A673 (cell line): ENCODE results near the gene PHACTR3. TPM values are rescaled to one million over a fixed set of nuclear protein-coding genes. Genes with fewer than 3 reads are reported as not detected.

Source experiments
- BruUV-seq: library from RNA; stranded (reverse); fragments of 400-500 nt; replicated peaks from 2 replicates; lab custom pipeline; 2021; lab: Mats Ljungman, UMichigan
- CTCF ChIA-PET: fragments of 300-600 bp; sonication (Branson Sonifier 250); formaldehyde crosslinking; loops from one replicate; lab custom pipeline; 2022; ENCODE audit warnings: antibody characterized with exemption; lab: Charles Lee
- POLR2A ChIA-PET: fragments of 300-600 bp; sonication (Branson Sonifier 250); formaldehyde crosslinking; loops from one replicate; lab custom pipeline; 2022; ENCODE audit warnings: antibody characterized with exemption; ENCODE audit not compliant: low non-redundant PET; lab: Charles Lee
- DNase-seq: peaks from one replicate; pipeline ENCODE4 v3.0.0-alpha.2; 2015; ENCODE audit warnings: low spot score
- H3K27ac ChIP-seq: fragments of 200-600 bp; sonication (generic); 2 replicates; pipeline ENCODE4 v1.5.1; 2016; ENCODE audit warnings: mixed run types, low read depth, mild to moderate bottlenecking, mixed read lengths, antibody characterized with exemption, low read length; ENCODE audit not compliant: poor library complexity, severe bottlenecking
- H3K27me3 ChIP-seq: fragments of 200-600 bp; sonication (generic); replicated peaks from 2 replicates; pipeline ENCODE4 v1.6.1; 2017; ENCODE audit warnings: mixed run types, low read depth, mild to moderate bottlenecking, mixed read lengths, antibody characterized with exemption, low read length; ENCODE audit not compliant: insufficient read depth, poor library complexity
- H3K36me3 ChIP-seq: fragments of 200-600 bp; sonication (generic); 2 replicates; pipeline ENCODE4 v1.6.1; 2016; ENCODE audit warnings: mixed run types, mild to moderate bottlenecking, mixed read lengths, antibody characterized with exemption, low read length; ENCODE audit not compliant: insufficient read depth, poor library complexity, severe bottlenecking
- H3K4me1 ChIP-seq: fragments of 200-600 bp; sonication (generic); 2 replicates; pipeline ENCODE4 v1.6.1; 2017; ENCODE audit warnings: mixed run types, mild to moderate bottlenecking, mixed read lengths, antibody characterized with exemption, low read length; ENCODE audit not compliant: insufficient read depth, poor library complexity, severe bottlenecking
- H3K4me3 ChIP-seq: fragments of 200-600 bp; sonication (generic); 2 replicates; pipeline ENCODE4 v1.5.1; 2016; ENCODE audit warnings: low read depth, mixed run types, mild to moderate bottlenecking, mixed read lengths, low read length; ENCODE audit not compliant: poor library complexity, severe bottlenecking
- H3K9me3 ChIP-seq: fragments of 200-600 bp; sonication (generic); 2 replicates; pipeline ENCODE4 v1.6.1; 2016; ENCODE audit warnings: mixed run types, low read depth, mild to moderate bottlenecking, mixed read lengths, antibody characterized with exemption, low read length; ENCODE audit not compliant: poor library complexity, severe bottlenecking
- EZH2 ChIP-seq: fragments of 200-600 bp; sonication (generic); IDR thresholded peaks from 2 replicates; pipeline ENCODE4 v1.6.1; 2017; ENCODE audit warnings: borderline replicate concordance, low read depth, mild to moderate bottlenecking, mixed read lengths, antibody characterized with exemption, low read length; ENCODE audit not compliant: poor library complexity, severe bottlenecking
- intact Hi-C: fragments of 100-400 bp; cut with micrococcal nuclease; formaldehyde crosslinking; loops from one replicate; pipeline ENCODE4 v1.10.0; 2022; ENCODE audit not compliant: unreplicated experiment
- total RNA-seq: library from RNA; stranded (reverse); gene quantifications from 2 replicates; pipeline ENCODE4 v1.2.3, GENCODE V29; 2021
- TF ChIP-seq, protein P1 (sequence below): fragments of 300-800, 200-600 bp; sonication (generic); conservative IDR thresholded peaks from 2 replicates; pipeline ENCODE4 v1.5.1; 2017; ENCODE audit warnings: low read depth, mild to moderate bottlenecking, antibody characterized with exemption, low read length, moderate library complexity, mixed read lengths

PHACTR3 gene
- total RNA-seq, 1 experiment from 2014 or later, result 0.17 TPM

DNA sequence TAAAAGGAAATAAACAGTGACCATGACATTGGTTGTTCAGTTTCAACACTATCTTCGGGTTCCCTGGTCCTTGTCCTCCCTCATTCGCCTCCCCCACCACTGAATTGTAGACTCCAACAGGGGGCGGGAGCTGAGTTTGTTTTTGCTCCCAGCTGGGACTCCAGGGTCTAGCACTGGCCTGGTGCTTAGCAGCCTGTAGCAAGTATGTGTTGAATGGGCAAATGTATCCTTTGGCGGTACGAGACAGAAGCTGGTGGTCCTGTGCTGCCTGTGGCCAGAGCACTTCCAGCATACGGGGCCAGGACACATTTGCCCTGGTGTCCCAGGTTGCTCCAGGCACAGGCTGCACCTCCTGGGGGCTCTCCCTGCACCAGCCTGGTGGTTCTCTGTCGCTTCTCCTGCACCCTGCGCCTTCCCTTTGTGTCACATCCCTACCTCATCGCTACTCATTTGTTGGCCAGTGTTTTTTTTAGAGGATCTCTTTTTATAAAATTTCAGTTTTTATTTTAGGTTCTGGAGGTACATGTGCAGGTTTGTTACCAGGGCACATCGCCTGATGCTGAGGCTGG lies 40.1 kb downstream of the PHACTR3 start:
- no peaks in the 10 kb centered on the region for H3K4me1 ChIP-seq
- H3K9me3 ChIP-seq, result no peaks in the 10 kb centered on the region
- intact Hi-C loops, result no loop called here
- H3K27me3 ChIP-seq, result no peaks in the 10 kb centered on the region
- ChIA-PET CTCF (no interaction called here), POLR2A (no interaction called here)
- H3K36me3 ChIP-seq, result no peaks in the 10 kb centered on the region
- DNase-seq, result no peak
- TF ChIP-seq, protein P1, sequence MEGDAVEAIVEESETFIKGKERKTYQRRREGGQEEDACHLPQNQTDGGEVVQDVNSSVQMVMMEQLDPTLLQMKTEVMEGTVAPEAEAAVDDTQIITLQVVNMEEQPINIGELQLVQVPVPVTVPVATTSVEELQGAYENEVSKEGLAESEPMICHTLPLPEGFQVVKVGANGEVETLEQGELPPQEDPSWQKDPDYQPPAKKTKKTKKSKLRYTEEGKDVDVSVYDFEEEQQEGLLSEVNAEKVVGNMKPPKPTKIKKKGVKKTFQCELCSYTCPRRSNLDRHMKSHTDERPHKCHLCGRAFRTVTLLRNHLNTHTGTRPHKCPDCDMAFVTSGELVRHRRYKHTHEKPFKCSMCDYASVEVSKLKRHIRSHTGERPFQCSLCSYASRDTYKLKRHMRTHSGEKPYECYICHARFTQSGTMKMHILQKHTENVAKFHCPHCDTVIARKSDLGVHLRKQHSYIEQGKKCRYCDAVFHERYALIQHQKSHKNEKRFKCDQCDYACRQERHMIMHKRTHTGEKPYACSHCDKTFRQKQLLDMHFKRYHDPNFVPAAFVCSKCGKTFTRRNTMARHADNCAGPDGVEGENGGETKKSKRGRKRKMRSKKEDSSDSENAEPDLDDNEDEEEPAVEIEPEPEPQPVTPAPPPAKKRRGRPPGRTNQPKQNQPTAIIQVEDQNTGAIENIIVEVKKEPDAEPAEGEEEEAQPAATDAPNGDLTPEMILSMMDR, result no peak
- TF ChIP-seq EZH2, result no peak
- no TSS peak for BruUV-seq
- H3K27ac ChIP-seq, result no peak overlapping the region
- no peak overlapping the region for H3K4me3 ChIP-seq

DNA sequence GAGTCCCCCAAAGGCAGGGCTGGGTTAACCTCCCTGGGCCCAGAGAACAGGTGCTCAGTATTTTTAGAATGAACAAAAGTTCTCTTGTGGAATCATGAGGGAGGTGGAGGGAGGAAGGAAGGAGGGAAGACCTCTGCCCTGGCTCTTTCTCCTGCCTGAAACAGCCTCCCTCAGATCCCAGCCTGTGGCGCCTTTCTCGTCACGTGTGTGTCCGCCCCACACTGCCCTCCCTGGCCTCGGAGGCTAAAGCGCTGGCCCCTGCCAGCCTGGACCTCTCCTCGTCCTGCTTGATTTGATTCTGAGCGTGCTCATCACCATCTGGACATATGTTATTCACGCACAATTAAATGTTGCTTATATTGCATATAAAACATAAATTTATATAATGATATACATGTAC lies 40.9 kb downstream of the PHACTR3 start:
- DNase-seq, result no peak
- no peaks in the 10 kb centered on the region for H3K9me3 ChIP-seq
- ChIA-PET CTCF (no interaction called here), POLR2A (no interaction called here)
- H3K4me3 ChIP-seq, result no peak overlapping the region
- intact Hi-C loops, result no loop called here
- no peaks in the 10 kb centered on the region for H3K36me3 ChIP-seq
- H3K4me1 ChIP-seq, result no peaks in the 10 kb centered on the region
- no peak overlapping the region for H3K27ac ChIP-seq
- no TSS peak for BruUV-seq
- no peaks in the 10 kb centered on the region for H3K27me3 ChIP-seq
- TF ChIP-seq, protein P1, result no peak

DNA sequence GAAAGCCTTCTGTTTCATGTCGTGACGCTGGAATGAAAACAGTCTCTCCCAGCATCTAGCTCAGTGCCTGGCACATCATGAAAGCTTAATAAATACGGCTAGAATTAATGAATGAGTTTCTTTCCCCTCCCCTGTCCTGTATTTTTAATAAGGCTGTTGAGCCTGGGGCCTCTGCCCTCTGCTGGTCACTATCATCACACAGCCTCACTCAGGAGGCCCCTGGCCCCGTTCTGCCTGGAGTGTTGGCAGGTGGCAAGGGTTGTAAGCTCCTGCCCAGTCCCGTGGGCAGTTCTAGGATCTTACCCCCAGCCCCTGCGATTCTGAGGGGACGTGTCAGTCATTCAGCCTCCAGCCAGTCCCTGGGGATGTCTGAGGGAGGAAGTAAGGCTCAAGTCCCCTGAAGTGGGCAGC lies 41.4 kb downstream of the PHACTR3 start:
- Histone ChIP-seq H3K27ac (no peak overlapping the region), H3K27me3 (no peaks in the 10 kb centered on the region), H3K4me1 (no peaks in the 10 kb centered on the region), H3K36me3 (no peaks in the 10 kb centered on the region), H3K4me3 (no peak overlapping the region), H3K9me3 (no peaks in the 10 kb centered on the region)
- ChIA-PET POLR2A (no interaction called here), CTCF (no interaction called here)
- no peak for DNase-seq
- BruUV-seq, result no TSS peak
- TF ChIP-seq, protein P1, result 0 out of 2 replicates have a peak, but pooled peaks have one; percentile 23
- no peak for TF ChIP-seq EZH2
- intact Hi-C loops, result no loop called here
